ENCODE results near the gene SLC25A21.
A peak's percentile ranks its signal among the peaks of the same experiment; 100 is the strongest.

The SLC25A21 gene

DNA sequence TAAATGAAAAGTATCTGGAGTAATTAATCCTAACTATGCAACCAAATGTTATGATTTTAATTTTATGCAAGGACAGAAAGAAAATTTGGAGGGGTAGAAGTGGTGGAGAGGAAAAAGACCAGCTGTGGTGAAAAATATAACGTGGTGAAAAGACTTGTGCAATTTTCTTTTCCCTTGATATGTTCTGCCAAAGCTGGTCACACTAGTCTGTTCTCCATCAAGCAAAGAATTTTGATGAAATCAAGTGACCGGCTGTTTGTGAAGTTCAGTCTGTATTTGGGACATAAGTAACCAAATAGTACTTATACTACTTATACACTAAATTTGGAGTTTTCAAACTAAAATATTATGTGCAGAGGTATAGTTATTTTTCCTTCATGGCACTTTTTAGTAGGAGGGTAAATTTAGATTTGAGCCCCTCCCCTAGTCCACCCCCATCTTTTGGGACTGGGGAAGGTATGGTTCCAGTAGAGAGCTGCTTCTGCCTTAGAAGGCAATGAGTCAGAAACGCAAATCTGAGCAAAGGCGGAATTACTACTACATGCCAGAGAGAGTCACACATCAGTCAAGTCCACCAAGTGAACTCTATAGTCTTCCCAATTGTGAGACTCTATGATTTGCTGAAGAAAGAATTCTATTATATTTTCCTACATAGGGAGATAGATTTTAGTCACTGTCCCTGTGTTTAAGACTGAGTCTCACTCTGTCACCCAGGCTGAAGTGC is 229.7 kb downstream of the SLC25A21 start:
- no peak for TF ChIP-seq TAF1 (IDR thresholded peaks at IDR 0.05; ENCODE audit: borderline replicate concordance, low read depth, low read length)
- TF ChIP-seq POLR2A (IDR thresholded peaks at IDR 0.05; ENCODE audit: low read depth, low read length): no peak
- TF ChIP-seq POLR2AphosphoS5 (IDR thresholded peaks at IDR 0.05; ENCODE audit: low read depth, low read length): no peak
- FAIRE-seq: peak; percentile 38
- no peak for DNase-seq (ENCODE audit: insufficient read length)

GRCh38 chr14:36941783-36942521 is 230.5 kb downstream of the SLC25A21 start:
- no peak for TF ChIP-seq POLR2A (IDR thresholded peaks at IDR 0.05; ENCODE audit: low read depth, low read length)
- no peak for TF ChIP-seq POLR2AphosphoS5 (IDR thresholded peaks at IDR 0.05; ENCODE audit: low read depth, low read length)
- no peak for TF ChIP-seq TAF1 (IDR thresholded peaks at IDR 0.05; ENCODE audit: borderline replicate concordance, low read depth, low read length)
- FAIRE-seq (peak; percentile 76), DNase-seq (ENCODE audit: insufficient read length) (no peak)

- DNase-seq (ENCODE audit: insufficient read length) (no peak), FAIRE-seq (no peak)
- TF ChIP-seq POLR2A (IDR thresholded peaks at IDR 0.05; ENCODE audit: low read depth, low read length) (no peak), TAF1 (IDR thresholded peaks at IDR 0.05; ENCODE audit: borderline replicate concordance, low read depth, low read length) (no peak), POLR2AphosphoS5 (IDR thresholded peaks at IDR 0.05; ENCODE audit: low read depth, low read length) (no peak)
Measured at GRCh38 chr14:36940476-36940875, 231.9 kb downstream of the SLC25A21 start.

DNA sequence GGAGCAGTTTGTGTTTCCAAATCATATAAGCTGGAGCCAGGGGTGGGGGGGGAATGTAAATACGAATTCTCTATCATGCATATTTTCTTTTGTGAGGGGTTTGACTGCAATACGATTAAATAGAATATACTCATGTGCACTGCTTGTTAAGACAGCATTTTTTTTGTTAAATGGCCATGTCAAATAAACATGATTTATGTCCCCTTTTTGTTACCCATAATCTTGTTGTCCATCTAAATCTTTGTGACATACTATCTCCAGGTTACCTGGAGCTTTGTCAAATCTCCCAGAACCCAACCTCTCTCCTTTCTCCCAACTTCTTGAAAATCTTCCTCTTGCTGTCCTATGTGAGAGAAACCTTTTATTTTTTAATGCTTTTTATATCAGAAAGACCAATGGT is 233.1 kb downstream of the SLC25A21 start:
- DNase-seq (ENCODE audit: insufficient read length): no peak

DNA sequence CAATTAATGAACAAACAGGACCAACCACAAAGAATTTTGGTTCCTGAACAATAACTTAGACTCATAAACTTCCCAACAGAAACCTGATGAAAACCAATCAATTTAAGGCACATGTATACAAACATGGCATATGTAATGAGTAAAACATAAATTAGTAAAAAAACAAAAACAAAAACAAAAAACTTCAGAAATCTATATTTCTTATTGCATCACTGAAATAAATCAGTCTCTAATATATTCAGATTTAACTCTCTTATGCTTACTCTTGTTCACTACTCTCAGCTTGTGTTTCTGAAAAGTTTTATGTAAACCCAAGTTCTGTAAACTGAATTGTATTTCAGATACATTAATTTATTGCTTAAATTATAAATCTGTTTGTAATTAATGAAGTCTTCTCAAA is 233.7 kb downstream of the SLC25A21 start:
- TF ChIP-seq POLR2AphosphoS5 (IDR thresholded peaks at IDR 0.05; ENCODE audit: low read depth, low read length) (no peak), POLR2A (IDR thresholded peaks at IDR 0.05; ENCODE audit: low read depth, low read length) (no peak), TAF1 (IDR thresholded peaks at IDR 0.05; ENCODE audit: borderline replicate concordance, low read depth, low read length) (no peak)
- FAIRE-seq (no peak), DNase-seq (ENCODE audit: insufficient read length) (no peak)

More for the DNA sequence above, 233.1 kb downstream of the SLC25A21 start:
- FAIRE-seq: no peak
- TF ChIP-seq POLR2A (IDR thresholded peaks at IDR 0.05; ENCODE audit: low read depth, low read length) (no peak), POLR2AphosphoS5 (IDR thresholded peaks at IDR 0.05; ENCODE audit: low read depth, low read length) (no peak), TAF1 (IDR thresholded peaks at IDR 0.05; ENCODE audit: borderline replicate concordance, low read depth, low read length) (no peak)

- DNase-seq (ENCODE audit: insufficient read length): no peak
- TF ChIP-seq POLR2A (IDR thresholded peaks at IDR 0.05; ENCODE audit: low read depth, low read length): no peak
- no peak for TF ChIP-seq TAF1 (IDR thresholded peaks at IDR 0.05; ENCODE audit: borderline replicate concordance, low read depth, low read length)
- TF ChIP-seq POLR2AphosphoS5 (IDR thresholded peaks at IDR 0.05; ENCODE audit: low read depth, low read length): no peak
- no peak for FAIRE-seq
Measured at GRCh38 chr14:36935976-36936678, 236.3 kb downstream of the SLC25A21 start.

DNA sequence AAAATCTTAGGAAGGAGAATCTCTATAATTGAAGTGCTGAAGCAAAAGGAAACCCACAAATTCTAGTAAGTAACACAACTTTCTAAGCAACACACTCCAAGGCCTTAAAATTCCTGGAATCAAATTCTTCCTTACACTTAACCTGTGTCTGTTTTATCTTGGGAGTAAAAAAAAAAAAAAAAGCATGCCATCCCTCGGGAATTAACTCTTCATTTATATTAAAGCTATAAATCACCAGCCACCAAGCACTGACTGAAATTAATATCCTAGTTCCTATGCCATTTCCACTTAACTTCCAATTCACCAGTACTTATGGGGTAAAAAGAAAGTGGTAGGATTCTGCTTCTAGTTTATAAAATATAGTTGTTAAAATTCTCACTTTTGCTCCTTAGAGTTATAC is 238.1 kb downstream of the SLC25A21 start:
- TF ChIP-seq TAF1 (IDR thresholded peaks at IDR 0.05; ENCODE audit: borderline replicate concordance, low read depth, low read length) (no peak), POLR2A (IDR thresholded peaks at IDR 0.05; ENCODE audit: low read depth, low read length) (no peak), POLR2AphosphoS5 (IDR thresholded peaks at IDR 0.05; ENCODE audit: low read depth, low read length) (no peak)
- DNase-seq (ENCODE audit: insufficient read length) (no peak), FAIRE-seq (no peak)

DNA sequence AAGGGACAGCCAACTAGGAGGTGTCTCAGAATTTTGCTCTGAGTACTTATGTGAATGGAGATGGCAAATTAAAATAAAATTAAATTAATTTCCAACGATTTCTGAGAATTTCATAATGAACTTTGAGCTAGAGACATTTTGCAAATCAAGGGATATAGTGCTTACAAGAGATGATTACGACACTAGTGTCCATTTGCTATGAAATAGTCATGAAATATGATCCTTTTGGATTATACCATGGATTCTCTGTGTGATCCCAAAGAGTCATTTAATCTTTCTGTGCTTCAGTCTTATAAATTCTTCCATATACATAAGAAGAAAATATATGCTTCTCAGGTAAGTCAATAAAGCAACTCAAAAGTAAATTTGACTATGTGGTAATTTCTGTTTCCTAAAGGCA is 240.6 kb downstream of the SLC25A21 start:
- TF ChIP-seq TAF1 (IDR thresholded peaks at IDR 0.05; ENCODE audit: borderline replicate concordance, low read depth, low read length) (no peak), POLR2AphosphoS5 (IDR thresholded peaks at IDR 0.05; ENCODE audit: low read depth, low read length) (no peak), POLR2A (IDR thresholded peaks at IDR 0.05; ENCODE audit: low read depth, low read length) (no peak)
- no peak for FAIRE-seq
- no peak for DNase-seq (ENCODE audit: insufficient read length)

GRCh38 chr14:36928432-36928831 is 244.0 kb downstream of the SLC25A21 start:
- no peak for DNase-seq (ENCODE audit: insufficient read length)
- TF ChIP-seq POLR2AphosphoS5 (IDR thresholded peaks at IDR 0.05; ENCODE audit: low read depth, low read length) (no peak), POLR2A (IDR thresholded peaks at IDR 0.05; ENCODE audit: low read depth, low read length) (no peak), TAF1 (IDR thresholded peaks at IDR 0.05; ENCODE audit: borderline replicate concordance, low read depth, low read length) (no peak)

GRCh38 chr14:36925094-36925493 is 247.3 kb downstream of the SLC25A21 start:
- TF ChIP-seq POLR2A (IDR thresholded peaks at IDR 0.05; ENCODE audit: low read depth, low read length): no peak
- TF ChIP-seq TAF1 (IDR thresholded peaks at IDR 0.05; ENCODE audit: borderline replicate concordance, low read depth, low read length): no peak
- TF ChIP-seq POLR2AphosphoS5 (IDR thresholded peaks at IDR 0.05; ENCODE audit: low read depth, low read length): no peak
- FAIRE-seq: no peak
- no peak for DNase-seq (ENCODE audit: insufficient read length)

More at GRCh38 chr14:36928432-36928831, 244.0 kb downstream of the SLC25A21 start:
- no peak for FAIRE-seq

- no peak for FAIRE-seq
- no peak for DNase-seq (ENCODE audit: insufficient read length)
- TF ChIP-seq POLR2A (IDR thresholded peaks at IDR 0.05; ENCODE audit: low read depth, low read length) (no peak), POLR2AphosphoS5 (IDR thresholded peaks at IDR 0.05; ENCODE audit: low read depth, low read length) (no peak), TAF1 (IDR thresholded peaks at IDR 0.05; ENCODE audit: borderline replicate concordance, low read depth, low read length) (no peak)
Measured at GRCh38 chr14:36916668-36917067, 255.7 kb downstream of the SLC25A21 start.
